ENCODE data around the gene MX2.

The MX2 gene

GRCh38 chr21:41446586-41446985 lies 84.8 kb downstream of the MX2 start:
- no peak overlapping the region for H3K9ac ChIP-seq (ENCODE audit: low read length)
- no peak overlapping the region for H3K4me2 ChIP-seq (ENCODE audit: low read length)
- H3K4me3 ChIP-seq (ENCODE audit: low read length), result no peak overlapping the region
- H3K27ac ChIP-seq (ENCODE audit: low read length), result no peak overlapping the region
- H2AFZ ChIP-seq (ENCODE audit: low read depth, low read length), result no peak overlapping the region
- TF ChIP-seq CTCF (IDR thresholded peaks at IDR 0.05; ENCODE audit: low read depth, low read length) (no peak), EZH2phosphoT487 (IDR thresholded peaks at IDR 0.05; ENCODE audit: low read depth) (no peak)
- H3K4me1 ChIP-seq (ENCODE audit: low read length), result no peaks in the 10 kb centered on the region
- no peaks in the 10 kb centered on the region for H3K79me2 ChIP-seq (ENCODE audit: low read length)
- no peaks in the 10 kb centered on the region for H3K9me3 ChIP-seq (ENCODE audit: insufficient read depth, low read length)
- H4K20me1 ChIP-seq (ENCODE audit: insufficient read depth, low read length), result no peaks in the 10 kb centered on the region
- H3K27me3 ChIP-seq (ENCODE audit: low read depth, low read length), result no peaks in the 10 kb centered on the region
- no peaks in the 10 kb centered on the region for H3K36me3 ChIP-seq (replicated peaks; ENCODE audit: low read depth, low read length)

- H3K36me3 ChIP-seq (replicated peaks; ENCODE audit: low read depth, low read length), result no peaks in the 10 kb centered on the region
- no peaks in the 10 kb centered on the region for H4K20me1 ChIP-seq (ENCODE audit: insufficient read depth, low read length)
- no peaks in the 10 kb centered on the region for H3K79me2 ChIP-seq (ENCODE audit: low read length)
- no peak overlapping the region for H3K4me2 ChIP-seq (ENCODE audit: low read length)
- no peaks in the 10 kb centered on the region for H3K9me3 ChIP-seq (ENCODE audit: insufficient read depth, low read length)
- H3K27ac ChIP-seq (ENCODE audit: low read length), result no peak overlapping the region
- H2AFZ ChIP-seq (ENCODE audit: low read depth, low read length), result no peak overlapping the region
- TF ChIP-seq EZH2phosphoT487 (IDR thresholded peaks at IDR 0.05; ENCODE audit: low read depth) (no peak), CTCF (IDR thresholded peaks at IDR 0.05; ENCODE audit: low read depth, low read length) (no peak)
- no peak overlapping the region for H3K9ac ChIP-seq (ENCODE audit: low read length)
- no peak overlapping the region for H3K4me3 ChIP-seq (ENCODE audit: low read length)
- no peaks in the 10 kb centered on the region for H3K27me3 ChIP-seq (ENCODE audit: low read depth, low read length)
- no peaks in the 10 kb centered on the region for H3K4me1 ChIP-seq (ENCODE audit: low read length)
Observed at GRCh38 chr21:41447356-41447755, 85.5 kb downstream of the MX2 start.

- H3K79me2 ChIP-seq (ENCODE audit: low read length), result no peaks in the 10 kb centered on the region
- no peaks in the 10 kb centered on the region for H4K20me1 ChIP-seq (ENCODE audit: insufficient read depth, low read length)
- H3K9ac ChIP-seq (ENCODE audit: low read length), result no peak overlapping the region
- H3K4me3 ChIP-seq (ENCODE audit: low read length), result no peak overlapping the region
- TF ChIP-seq EZH2phosphoT487 (IDR thresholded peaks at IDR 0.05; ENCODE audit: low read depth) (no peak), CTCF (IDR thresholded peaks at IDR 0.05; ENCODE audit: low read depth, low read length) (no peak)
- no peak overlapping the region for H2AFZ ChIP-seq (ENCODE audit: low read depth, low read length)
- no peak overlapping the region for H3K27ac ChIP-seq (ENCODE audit: low read length)
- H3K27me3 ChIP-seq (ENCODE audit: low read depth, low read length), result no peaks in the 10 kb centered on the region
- H3K4me1 ChIP-seq (ENCODE audit: low read length), result no peaks in the 10 kb centered on the region
- no peak overlapping the region for H3K4me2 ChIP-seq (ENCODE audit: low read length)
- no peaks in the 10 kb centered on the region for H3K9me3 ChIP-seq (ENCODE audit: insufficient read depth, low read length)
- no peaks in the 10 kb centered on the region for H3K36me3 ChIP-seq (replicated peaks; ENCODE audit: low read depth, low read length)
Observed at GRCh38 chr21:41449613-41450012, 87.8 kb downstream of the MX2 start.

GRCh38 chr21:41451753-41452676 lies 90.2 kb downstream of the MX2 start:
- no peaks in the 10 kb centered on the region for H3K36me3 ChIP-seq (replicated peaks; ENCODE audit: low read depth, low read length)
- no peak overlapping the region for H3K9ac ChIP-seq (ENCODE audit: low read length)
- no peak overlapping the region for H2AFZ ChIP-seq (ENCODE audit: low read depth, low read length)
- no peaks in the 10 kb centered on the region for H3K9me3 ChIP-seq (ENCODE audit: insufficient read depth, low read length)
- H3K79me2 ChIP-seq (ENCODE audit: low read length), result no peaks in the 10 kb centered on the region
- H3K4me2 ChIP-seq (ENCODE audit: low read length), result no peak overlapping the region
- H3K4me1 ChIP-seq (ENCODE audit: low read length), result no peaks in the 10 kb centered on the region
- H3K27ac ChIP-seq (ENCODE audit: low read length), result no peak overlapping the region
- no peaks in the 10 kb centered on the region for H3K27me3 ChIP-seq (ENCODE audit: low read depth, low read length)
- no peak overlapping the region for H3K4me3 ChIP-seq (ENCODE audit: low read length)
- no peaks in the 10 kb centered on the region for H4K20me1 ChIP-seq (ENCODE audit: insufficient read depth, low read length)
- TF ChIP-seq EZH2phosphoT487 (IDR thresholded peaks at IDR 0.05; ENCODE audit: low read depth) (no peak), CTCF (IDR thresholded peaks at IDR 0.05; ENCODE audit: low read depth, low read length) (no peak)
